Large intestine (tissue), 3 donors: ENCODE measurements around the gene GTPBP1. TPM values are rescaled to one million over a fixed set of nuclear protein-coding genes. Genes with fewer than 3 reads are reported as not detected.

ENCODE experiments used
- DNase-seq, 2 donors: peaks; one replicate each; pipeline versions ENCODE4 v3.0.0 to v3.0.0-alpha.2; 2013
- H3K27ac ChIP-seq: one replicate; pipeline ENCODE4 v1.5.1; 2013; ENCODE audit warnings: low read length
- H3K27me3 ChIP-seq: 2 replicates; pipeline ENCODE4 v1.6.1; 2013; ENCODE audit warnings: low read length; ENCODE audit not compliant: control insufficient read depth, insufficient read depth
- H3K36me3 ChIP-seq: 2 replicates; pipeline ENCODE4 v1.6.1; 2013; ENCODE audit warnings: low read length; ENCODE audit not compliant: control insufficient read depth, insufficient read depth
- H3K4me1 ChIP-seq: one replicate; pipeline ENCODE4 v1.6.1; 2013; ENCODE audit warnings: low read length; ENCODE audit not compliant: control insufficient read depth, insufficient read depth
- H3K4me3 ChIP-seq: one replicate; pipeline ENCODE4 v1.5.1; 2013; ENCODE audit warnings: low read length
- H3K9me3 ChIP-seq: one replicate; pipeline ENCODE4 v1.6.1; 2013; ENCODE audit warnings: mild to moderate bottlenecking, low read depth, low read length, moderate library complexity; ENCODE audit not compliant: control insufficient read depth
- WGBS: methylation state at CpG from one replicate; pipeline ENCODE4 v1.1.5; 2013; ENCODE audit warnings: low lambda C conversion rate; ENCODE audit not compliant: insufficient coverage; 5-methylcytosine and 5-hydroxymethylcytosine counted together
- polyA plus RNA-seq: library from polyadenylated mRNA; unstranded; fragments of 120-200 nt; gene quantifications from one replicate; pipeline ENCODE4 v1.2.1, GENCODE V29; 2013

Gene GTPBP1
- polyA plus RNA-seq, 1 donor: 57.4 TPM

DNA sequence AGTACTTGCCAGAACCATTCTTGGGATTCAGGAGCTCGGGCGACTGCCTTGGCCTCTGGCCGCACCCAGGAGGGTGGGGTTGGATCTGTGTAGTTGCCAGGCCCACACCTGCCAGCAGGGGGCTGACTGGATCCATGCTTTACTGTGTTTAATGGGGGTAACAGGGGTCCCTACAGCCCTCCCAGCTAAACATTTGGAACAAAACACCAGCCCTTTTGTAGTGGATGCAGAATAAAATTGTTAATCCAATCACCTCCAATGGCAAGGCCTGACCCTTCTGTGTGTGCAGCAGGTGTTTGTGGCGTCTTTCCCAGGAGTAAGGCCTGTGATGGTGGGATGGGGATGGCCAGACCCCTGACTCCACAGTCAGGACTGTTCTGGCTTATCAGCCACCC lies 27.6 kb downstream of the GTPBP1 start:
- H3K27ac ChIP-seq: no peak overlapping the region
- no peaks in the 10 kb centered on the region for H3K9me3 ChIP-seq
- H3K4me1 ChIP-seq: peaks cover 15% of the 10 kb centered on the region
- no peaks in the 10 kb centered on the region for H3K27me3 ChIP-seq
- peak; percentile 25 to 52 for DNase-seq
- H3K36me3 ChIP-seq: peaks cover 92% of the 10 kb centered on the region
- no peak overlapping the region for H3K4me3 ChIP-seq
- no CpG with 5 or more reads among the region's 4 CpGs for WGBS

GRCh38 chr22:38733724-38734381 lies 28.1 kb downstream of the GTPBP1 start:
- Histone ChIP-seq H3K4me3 (no peak overlapping the region), H3K27ac (peak overlapping the region; percentile 30), H3K9me3 (no peaks in the 10 kb centered on the region), H3K4me1 (peaks cover 15% of the 10 kb centered on the region), H3K27me3 (no peaks in the 10 kb centered on the region), H3K36me3 (peaks cover 92% of the 10 kb centered on the region)
- DNase-seq: peak in 1 of 2 donors; percentile 54
- WGBS: no CpG with 5 or more reads among the region's 8 CpGs

- Histone ChIP-seq H3K27me3 (no peaks in the 10 kb centered on the region), H3K4me1 (peaks cover 15% of the 10 kb centered on the region), H3K36me3 (peaks cover 92% of the 10 kb centered on the region), H3K27ac (no peak overlapping the region), H3K9me3 (no peaks in the 10 kb centered on the region), H3K4me3 (no peak overlapping the region)
- WGBS: no CpG with 5 or more reads among the region's 13 CpGs
- no peak for DNase-seq
Observed at GRCh38 chr22:38734421-38735100, 28.8 kb downstream of the GTPBP1 start.

- Histone ChIP-seq H3K4me3 (no peak overlapping the region), H3K36me3 (peaks cover 92% of the 10 kb centered on the region), H3K4me1 (peaks cover 15% of the 10 kb centered on the region), H3K27ac (no peak overlapping the region), H3K27me3 (no peaks in the 10 kb centered on the region), H3K9me3 (no peaks in the 10 kb centered on the region)
- no peak for DNase-seq
- WGBS: no CpG with 5 or more reads among the region's 7 CpGs
Observed at GRCh38 chr22:38735126-38735464, 29.4 kb downstream of the GTPBP1 start.

GRCh38 chr22:38735465-38736256 lies 29.9 kb downstream of the GTPBP1 start:
- no peaks in the 10 kb centered on the region for H3K27me3 ChIP-seq
- no peak overlapping the region for H3K4me3 ChIP-seq
- no peak overlapping the region for H3K27ac ChIP-seq
- H3K9me3 ChIP-seq: no peaks in the 10 kb centered on the region
- DNase-seq: no peak
- WGBS: 100% methylated on average over 1 of the region's 15 CpGs
- H3K4me1 ChIP-seq: peaks cover 15% of the 10 kb centered on the region
- peaks cover 92% of the 10 kb centered on the region for H3K36me3 ChIP-seq

DNA sequence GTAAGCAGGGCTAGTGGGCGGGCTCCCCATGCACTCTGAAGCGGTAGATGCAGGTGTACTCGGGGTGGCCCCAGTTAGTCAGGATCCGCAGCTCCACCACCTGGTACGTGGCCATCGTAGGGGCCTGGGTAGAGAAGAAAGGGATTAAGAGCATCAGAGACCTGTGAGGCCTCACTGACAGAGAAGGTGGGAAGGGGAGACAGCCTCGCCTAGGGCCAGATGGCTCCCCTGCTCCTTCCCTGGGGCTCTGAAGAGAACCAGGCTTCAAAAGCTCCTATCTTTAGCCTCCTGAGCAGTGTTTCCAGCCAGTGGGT lies 30.5 kb downstream of the GTPBP1 start:
- WGBS: no CpG with 5 or more reads among the region's 7 CpGs
- no peak for DNase-seq
- no peaks in the 10 kb centered on the region for H3K9me3 ChIP-seq
- peaks cover 15% of the 10 kb centered on the region for H3K4me1 ChIP-seq
- no peak overlapping the region for H3K4me3 ChIP-seq
- H3K27me3 ChIP-seq: no peaks in the 10 kb centered on the region
- no peak overlapping the region for H3K27ac ChIP-seq
- H3K36me3 ChIP-seq: peaks cover 92% of the 10 kb centered on the region

- H3K27me3 ChIP-seq: no peaks in the 10 kb centered on the region
- H3K9me3 ChIP-seq: no peaks in the 10 kb centered on the region
- peaks cover 92% of the 10 kb centered on the region for H3K36me3 ChIP-seq
- H3K4me1 ChIP-seq: peaks cover 15% of the 10 kb centered on the region
- H3K4me3 ChIP-seq: no peak overlapping the region
- 97% methylated on average over 4 of the region's 21 CpGs for WGBS
- DNase-seq: no peak
- no peak overlapping the region for H3K27ac ChIP-seq
Observed at GRCh38 chr22:38737302-38738060, 31.7 kb downstream of the GTPBP1 start.

GRCh38 chr22:38738475-38739070 lies 32.8 kb downstream of the GTPBP1 start:
- no CpG with 5 or more reads among the region's 18 CpGs for WGBS
- peaks cover 8% of the 10 kb centered on the region for H3K4me1 ChIP-seq
- H3K9me3 ChIP-seq: no peaks in the 10 kb centered on the region
- H3K27me3 ChIP-seq: no peaks in the 10 kb centered on the region
- H3K27ac ChIP-seq: no peak overlapping the region
- peaks cover 95% of the 10 kb centered on the region for H3K36me3 ChIP-seq
- no peak for DNase-seq
- no peak overlapping the region for H3K4me3 ChIP-seq

- no peak for DNase-seq
- peaks cover 95% of the 10 kb centered on the region for H3K36me3 ChIP-seq
- no peaks in the 10 kb centered on the region for H3K9me3 ChIP-seq
- peaks cover under 1% of the 10 kb centered on the region for H3K4me1 ChIP-seq
- H3K27me3 ChIP-seq: no peaks in the 10 kb centered on the region
- H3K4me3 ChIP-seq: no peak overlapping the region
- no peak overlapping the region for H3K27ac ChIP-seq
- no CpG with 5 or more reads among the region's 20 CpGs for WGBS
Observed at GRCh38 chr22:38739300-38740055, 33.7 kb downstream of the GTPBP1 start.
